T-cell (primary cell): Measurements from ENCODE around the gene CCL15. TPM values are rescaled to one million over a fixed set of nuclear protein-coding genes. Genes with fewer than 3 reads are reported as not detected.
A peak's percentile ranks its signal among the peaks of the same experiment; 100 is the strongest.

Source experiments
- ATAC-seq, 4 experiments: fragments of 200-7000 bp in 3 of 4; fragments of 150-1000 bp in 1 of 4; cut with Tn5 transposase; replicated peaks in 1 of 4; 1 replicate in 3 of 4; 2 replicates in 1 of 4; pipeline ENCODE4 v1.10.0; 2021; ENCODE audit warnings: moderate library complexity in 3 of 4, mild to moderate bottlenecking in 2 of 4, moderate number of reproducible peaks in 1 of 4
- CTCF ChIA-PET, 2 donors: fragments of 300-600 bp; sonication (Branson Sonifier 250); formaldehyde crosslinking; loops; one replicate each; lab custom pipeline; 2022; ENCODE audit warnings: antibody characterized with exemption in 2 of 2; lab: Charles Lee
- POLR2A ChIA-PET, 2 donors: fragments of 300-600 bp; sonication (Branson Sonifier 250); formaldehyde crosslinking; loops; one replicate each; lab custom pipeline; 2022; ENCODE audit warnings: antibody characterized with exemption in 2 of 2; lab: Charles Lee
- DNase-seq, 35 experiments: peaks; one replicate each; pipeline versions ENCODE4 v3.0.0 to v3.0.0-alpha.2; 2013 to 2023
- H3K27ac ChIP-seq: one replicate; pipeline ENCODE4 v1.5.1; 2013; ENCODE audit warnings: low read length
- H3K27me3 ChIP-seq, 2 experiments: replicated peaks in 1 of 2; 1 replicate in 1 of 2; 2 replicates in 1 of 2; pipeline versions ENCODE4 v1.6.1 to v1.7.0; 2013; ENCODE audit warnings: low read length in 1 of 2, mixed read lengths in 1 of 2; ENCODE audit not compliant: control insufficient read depth in 2 of 2, insufficient read depth in 2 of 2; ENCODE audit errors: extremely low read depth in 1 of 2
- H3K36me3 ChIP-seq, 2 donors: 1 replicate in 1 of 2; 2 replicates in 1 of 2; pipeline versions ENCODE4 v1.6.1 to v1.7.0; 2013; ENCODE audit warnings: low read length in 1 of 2; ENCODE audit not compliant: control insufficient read depth in 2 of 2, insufficient read depth in 1 of 2; ENCODE audit errors: extremely low read depth in 1 of 2
- H3K4me1 ChIP-seq, 2 experiments: 1 replicate in 1 of 2; 2 replicates in 1 of 2; pipeline versions ENCODE4 v1.6.1 to v1.7.0; 2013; ENCODE audit warnings: low read length in 2 of 2, mixed read lengths in 1 of 2; ENCODE audit not compliant: insufficient read depth in 2 of 2, control insufficient read depth in 1 of 2; ENCODE audit errors: extremely low read depth in 1 of 2
- H3K4me3 ChIP-seq, 2 donors: 1 replicate in 1 of 2; 2 replicates in 1 of 2; pipeline versions ENCODE4 v1.5.1 to v1.7.0; 2013; ENCODE audit warnings: mild to moderate bottlenecking in 2 of 2, low read length in 1 of 2, moderate library complexity in 1 of 2; ENCODE audit not compliant: control insufficient read depth in 1 of 2; ENCODE audit errors: extremely low read depth in 1 of 2
- H3K9me3 ChIP-seq: 2 replicates; pipeline ENCODE4 v1.7.0; 2013
- H3K27ac Mint-ChIP-seq, 2 donors: one replicate each; pipeline ENCODE4 v1.8.0; 2020 to 2021; ENCODE audit warnings: mild to moderate bottlenecking in 2 of 2, mixed read lengths in 2 of 2
- H3K27me3 Mint-ChIP-seq, 2 donors: one replicate each; pipeline ENCODE4 v1.8.0; 2021 to 2022; ENCODE audit warnings: mixed read lengths in 2 of 2
- H3K36me3 Mint-ChIP-seq: one replicate; pipeline ENCODE4 v1.8.0; 2021; ENCODE audit warnings: mixed read lengths
- H3K4me1 Mint-ChIP-seq, 3 donors: one replicate each; pipeline ENCODE4 v1.8.0; 2020 to 2022; ENCODE audit warnings: mixed read lengths in 3 of 3, mild to moderate bottlenecking in 1 of 3
- H3K4me3 Mint-ChIP-seq, 3 donors: one replicate each; pipeline ENCODE4 v1.8.0; 2020 to 2022; ENCODE audit warnings: mild to moderate bottlenecking in 3 of 3, mixed read lengths in 3 of 3, moderate library complexity in 3 of 3
- H3K9me3 Mint-ChIP-seq, 3 donors: one replicate each; pipeline ENCODE4 v1.8.0; 2020 to 2022; ENCODE audit warnings: mixed read lengths in 3 of 3
- WGBS: methylation state at CpG from one replicate; pipeline ENCODE4 v1.1.5; 2013; ENCODE audit warnings: missing lambda C conversion rate; ENCODE audit not compliant: insufficient coverage; 5-methylcytosine and 5-hydroxymethylcytosine counted together
- total RNA-seq, 35 experiments: library from RNA in 6 of 35; stranded (reverse) in 6 of 35; fragments of 120-200 nt in 1 of 35; gene quantifications; one replicate each; pipeline versions ENCODE4 v1.2.1 to v1.2.4 and lab custom pipeline; 2013 to 2026

The CCL15 gene
- total RNA-seq, 5 donors from 2014 or later (not counting 1 experiment from before 2014, with no cell fraction given): not detected

- WGBS: 100% methylated on average over 1 of the region's 1 CpG
- CTCF ChIA-PET: no interaction called here
- Mint-ChIP-seq H3K9me3 (peaks cover 0 to 6% (median 5%) of the 10 kb centered on the region in 3 donors), H3K27me3 (peaks cover 0 to 7% of the 10 kb centered on the region in 2 donors), H3K36me3 (peaks cover 3% of the 10 kb centered on the region), H3K4me1 (no peaks in the 10 kb centered on the region), H3K4me3 (no peak within 1 kb of the TSS), H3K27ac (no peak within 1 kb of the TSS)
- Histone ChIP-seq H3K9me3 (no peaks in the 10 kb centered on the region), H3K27me3 (peaks cover 0 to 10% of the 10 kb centered on the region in 2 experiments), H3K36me3 (no peaks in the 10 kb centered on the region), H3K27ac (no peak within 1 kb of the TSS), H3K4me1 (peaks cover 0 to 9% of the 10 kb centered on the region in 2 experiments), H3K4me3 (no peak within 1 kb of the TSS)
- DNase-seq (no peak), ATAC-seq (no peak)
- POLR2A ChIA-PET: no interaction called here
Observed at GRCh38 chr17:35986643-35987042, 14.7 kb downstream of the CCL15 start, which contains the start of gene CCL14. TSS of gene CCL14 (minus strand) at chr17:35986729. CDS start at chr17:35986649, 80 bp downstream.

- Mint-ChIP-seq H3K4me1 (no peaks in the 10 kb centered on the region), H3K36me3 (peaks cover 3% of the 10 kb centered on the region), H3K4me3 (no peak overlapping the region), H3K27ac (no peak overlapping the region), H3K27me3 (peaks cover 3 to 10% of the 10 kb centered on the region in 2 donors), H3K9me3 (peaks cover 0 to 6% (median 3%) of the 10 kb centered on the region in 3 donors)
- Histone ChIP-seq H3K4me3 (no peak overlapping the region), H3K27me3 (peaks cover 0 to 10% of the 10 kb centered on the region in 2 experiments), H3K36me3 (no peaks in the 10 kb centered on the region), H3K4me1 (peaks cover 0 to 9% of the 10 kb centered on the region in 2 experiments), H3K9me3 (no peaks in the 10 kb centered on the region), H3K27ac (no peak overlapping the region)
- ChIA-PET CTCF (no interaction called here), POLR2A (no interaction called here)
- no CpG with 5 or more reads among the region's 6 CpGs for WGBS
- DNase-seq (no peak), ATAC-seq (no peak)
Observed at GRCh38 chr17:35984140-35984539, 17.2 kb downstream of the CCL15 start.

- POLR2A ChIA-PET: no interaction called here
- Histone ChIP-seq H3K4me1 (peaks cover 0 to 9% of the 10 kb centered on the region in 2 experiments), H3K9me3 (no peaks in the 10 kb centered on the region), H3K27ac (no peak overlapping the region), H3K36me3 (no peaks in the 10 kb centered on the region), H3K27me3 (peaks cover 0 to 11% of the 10 kb centered on the region in 2 experiments), H3K4me3 (no peak overlapping the region)
- Mint-ChIP-seq H3K36me3 (no peaks in the 10 kb centered on the region), H3K4me3 (no peak overlapping the region), H3K4me1 (no peaks in the 10 kb centered on the region), H3K27me3 (peaks cover 8 to 10% of the 10 kb centered on the region in 2 donors), H3K27ac (no peak overlapping the region), H3K9me3 (no peaks in the 10 kb centered on the region)
- DNase-seq: no peak
- CTCF ChIA-PET: interaction anchor here in 1 of 2 donors (0.5 to 1.0 kb wide), 3 partner anchors 18 to 1334 kb away, joined by 3 to 4 read pairs (median 3); no protein-coding TSS in a partner anchor
- no peak for ATAC-seq
- WGBS: 82% methylated on average over 2 of the region's 3 CpGs
Observed at GRCh38 chr17:35982409-35983191, 18.8 kb downstream of the CCL15 start.

GRCh38 chr17:35981908-35982330, 19.4 kb downstream of the CCL15 start:
- Histone ChIP-seq H3K36me3 (no peaks in the 10 kb centered on the region), H3K27me3 (peaks cover 0 to 13% of the 10 kb centered on the region in 2 experiments), H3K27ac (no peak overlapping the region), H3K4me1 (peaks cover 0 to 9% of the 10 kb centered on the region in 2 experiments), H3K9me3 (no peaks in the 10 kb centered on the region), H3K4me3 (no peak overlapping the region)
- Mint-ChIP-seq H3K4me3 (no peak overlapping the region), H3K27ac (no peak overlapping the region), H3K27me3 (peaks cover 8 to 10% of the 10 kb centered on the region in 2 donors), H3K36me3 (no peaks in the 10 kb centered on the region), H3K4me1 (no peaks in the 10 kb centered on the region), H3K9me3 (no peaks in the 10 kb centered on the region)
- DNase-seq (peak in 1 of 35 experiments; percentile 22), ATAC-seq (no peak)
- 81% methylated on average over 3 of the region's 4 CpGs for WGBS
- CTCF ChIA-PET: interaction anchor here (0.6 to 1.0 kb wide), 4 partner anchors 107 to 1333 kb away, joined by 3 to 4 read pairs (median 4); no protein-coding TSS in a partner anchor
- POLR2A ChIA-PET: no interaction called here

GRCh38 chr17:35981246-35981645, 20.1 kb downstream of the CCL15 start, which contains the start of gene CCL16:
TSS of gene CCL16 (minus strand) at chr17:35981497. CDS start at chr17:35981420, 77 bp downstream.
- no peaks in the 10 kb centered on the region for H3K9me3 Mint-ChIP-seq
- H3K4me1 ChIP-seq: peaks cover 0 to 9% of the 10 kb centered on the region in 2 experiments
- H3K36me3 ChIP-seq: no peaks in the 10 kb centered on the region
- no peak for ATAC-seq
- CTCF ChIA-PET: interaction anchor here (0.7 to 1.0 kb wide), 2 partner anchors 168 to 713 kb away, joined by 4 read pairs; no protein-coding TSS in a partner anchor
- no peak for DNase-seq
- H3K4me3 Mint-ChIP-seq: no peak within 1 kb of the TSS
- peaks cover 10% of the 10 kb centered on the region in 2 donors for H3K27me3 Mint-ChIP-seq
- no peak within 1 kb of the TSS for H3K27ac Mint-ChIP-seq
- peaks cover 0 to 13% of the 10 kb centered on the region in 2 experiments for H3K27me3 ChIP-seq
- POLR2A ChIA-PET: no interaction called here
- H3K27ac ChIP-seq: no peak within 1 kb of the TSS
- no peak within 1 kb of the TSS for H3K4me3 ChIP-seq
- H3K9me3 ChIP-seq: no peaks in the 10 kb centered on the region
- H3K36me3 Mint-ChIP-seq: no peaks in the 10 kb centered on the region
- H3K4me1 Mint-ChIP-seq: no peaks in the 10 kb centered on the region
- WGBS: 90% methylated on average over 6 of the region's 12 CpGs

GRCh38 chr17:35978346-35978745, 23.0 kb downstream of the CCL15 start:
- WGBS: no CpG with 5 or more reads among the region's 3 CpGs
- ATAC-seq (no peak), DNase-seq (no peak)
- Histone ChIP-seq H3K36me3 (no peaks in the 10 kb centered on the region), H3K9me3 (no peaks in the 10 kb centered on the region), H3K4me1 (peaks cover 0 to 9% of the 10 kb centered on the region in 2 experiments), H3K27ac (no peak overlapping the region), H3K4me3 (no peak overlapping the region), H3K27me3 (peaks cover 0 to 3% of the 10 kb centered on the region in 2 experiments)
- no peaks in the 10 kb centered on the region for H3K9me3 Mint-ChIP-seq
- peaks cover 5 to 10% of the 10 kb centered on the region in 2 donors for H3K27me3 Mint-ChIP-seq
- peaks cover 0 to 2% (median 2%) of the 10 kb centered on the region in 3 donors for H3K4me1 Mint-ChIP-seq
- POLR2A ChIA-PET: no interaction called here
- H3K27ac Mint-ChIP-seq: no peak overlapping the region
- no peak overlapping the region for H3K4me3 Mint-ChIP-seq
- CTCF ChIA-PET: interaction anchor here in 1 of 2 donors (1.1 kb wide), 1 partner anchor 103 kb away, joined by 3 read pairs; no protein-coding TSS in a partner anchor
- H3K36me3 Mint-ChIP-seq: no peaks in the 10 kb centered on the region
